ENCODE data around the gene BORCS6.

The BORCS6 gene

GRCh38 chr17:8210761-8211458 is 20.9 kb upstream of the BORCS6 start:
- DNase-seq = no peak

GRCh38 chr17:8209907-8210760 is 20.2 kb upstream of the BORCS6 start, which contains the start of gene AURKB:
Gene AURKB, minus strand, starts transcription at chr17:8210575. Its CDS starts 351 bp downstream, at chr17:8210224.
- DNase-seq = peak; percentile 96

- no peak for DNase-seq
These were observed 16.6 kb upstream of the BORCS6 start for GRCh38 chr17:8206536-8206935.

DNA sequence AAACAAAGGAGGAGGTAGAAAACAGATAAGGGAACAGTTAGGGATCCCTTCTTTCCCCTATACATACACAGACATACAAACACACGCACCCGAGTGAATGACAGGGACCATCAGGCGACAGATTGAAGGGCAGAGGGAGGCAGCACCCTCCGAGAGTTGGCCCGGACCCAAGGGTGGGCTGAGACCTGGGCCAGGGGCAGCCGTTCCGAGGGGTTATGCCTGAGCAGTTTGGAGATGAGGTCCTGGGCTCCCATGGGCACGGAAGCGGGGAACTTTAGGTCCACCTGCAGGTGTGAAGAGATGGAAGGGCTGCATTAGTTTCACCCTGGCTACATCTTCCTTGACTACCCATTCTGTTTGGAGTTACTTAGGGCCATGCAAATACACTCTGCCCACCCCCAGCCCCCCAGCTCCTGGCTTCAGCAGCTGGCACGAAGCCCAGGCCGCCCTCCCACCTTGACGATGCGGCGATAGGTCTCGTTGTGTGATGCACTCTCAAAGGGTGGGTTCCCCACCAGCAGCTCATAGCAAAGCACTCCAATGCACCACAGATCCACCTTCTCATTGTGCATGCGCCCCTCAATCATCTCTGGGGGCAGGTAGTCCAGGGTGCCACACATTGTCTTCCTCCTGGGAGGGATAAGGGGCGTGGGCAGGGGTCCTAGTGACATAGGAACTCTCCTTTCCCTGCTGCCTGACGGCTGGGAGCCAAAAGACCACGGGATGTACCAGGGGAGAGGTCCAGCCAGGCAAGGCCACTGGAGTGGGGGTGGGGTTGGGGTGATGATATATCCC is 15.0 kb upstream of the BORCS6 start:
- no peak for DNase-seq

GRCh38 chr17:8192070-8192815 is 2.3 kb upstream of the BORCS6 start:
- peak; percentile 56 to 91 for DNase-seq

GRCh38 chr17:8190506-8190905 is 526 bp upstream of the BORCS6 start:
- DNase-seq = no peak

GRCh38 chr17:8189041-8189710 is 804 bp downstream of the BORCS6 start:
- DNase-seq = no peak

GRCh38 chr17:8188263-8188839 is 1.6 kb downstream of the BORCS6 start:
- DNase-seq = no peak

DNA sequence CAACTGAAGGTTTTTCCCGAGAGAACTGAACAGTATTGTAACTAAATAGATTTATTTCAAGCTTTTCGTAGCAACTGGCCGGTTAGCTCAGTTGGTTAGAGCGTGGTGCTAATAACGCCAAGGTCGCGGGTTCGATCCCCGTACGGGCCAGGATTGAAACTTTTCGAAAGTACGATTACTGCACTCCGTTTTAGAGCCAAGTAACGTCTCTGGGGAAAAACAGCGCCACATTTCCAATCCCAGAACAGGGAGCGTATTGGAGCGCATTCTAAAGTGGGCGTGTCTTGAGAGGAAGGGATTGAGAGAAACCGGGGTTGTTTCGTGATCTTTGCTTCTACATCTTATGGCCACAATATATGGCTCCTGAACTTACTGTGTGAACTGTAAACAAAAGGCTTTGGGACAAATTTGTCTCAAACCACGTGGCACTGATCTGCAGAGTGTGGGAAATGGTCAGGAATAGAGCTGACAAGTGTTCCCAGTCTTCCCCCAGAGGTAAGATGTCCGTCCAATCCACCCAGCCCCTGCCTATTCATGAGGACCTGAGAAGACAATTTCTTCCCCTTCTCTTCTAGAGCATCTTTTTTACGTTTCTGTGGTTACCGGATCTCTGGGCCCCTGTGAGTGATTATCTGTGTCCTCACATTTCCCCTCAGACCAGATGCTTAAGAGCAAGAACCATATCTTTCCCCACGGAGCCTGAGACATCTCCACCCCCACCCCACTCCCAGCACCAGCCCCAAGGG is 2.3 kb downstream of the BORCS6 start:
- peak; percentile 95 to 98 for DNase-seq

DNA sequence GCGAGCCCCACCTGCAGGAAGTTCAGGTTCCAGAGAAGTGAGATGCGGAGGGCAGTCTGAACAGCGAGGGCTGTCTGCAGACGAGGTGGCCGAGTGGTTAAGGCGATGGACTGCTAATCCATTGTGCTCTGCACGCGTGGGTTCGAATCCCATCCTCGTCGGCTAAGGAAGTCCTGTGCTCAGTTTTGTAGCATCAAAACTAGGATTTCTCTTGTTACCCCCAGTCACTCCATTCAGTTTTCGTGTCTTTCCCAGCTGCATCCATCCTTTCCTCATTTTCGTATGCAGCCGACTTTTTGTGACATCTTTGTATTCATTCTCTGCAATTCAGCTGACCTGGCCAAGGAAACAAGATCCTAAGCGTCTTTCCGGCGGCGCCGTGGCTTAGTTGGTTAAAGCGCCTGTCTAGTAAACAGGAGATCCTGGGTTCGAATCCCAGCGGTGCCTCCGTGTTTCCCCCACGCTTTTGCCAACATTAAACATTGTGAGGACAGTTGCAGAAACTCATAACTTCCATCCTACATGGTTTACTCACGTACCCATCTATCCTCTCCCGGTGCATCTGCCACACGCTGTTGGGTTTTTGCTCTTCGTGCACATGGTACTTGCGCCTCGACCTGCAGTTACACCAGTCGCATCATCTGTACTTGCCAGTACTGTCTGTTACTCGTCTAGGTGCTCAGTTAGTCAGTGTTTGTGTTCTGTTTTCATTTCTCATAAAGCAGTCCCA is 3.0 kb downstream of the BORCS6 start:
- DNase-seq = peak; percentile 95 to 96

- peak in 1 of 2 experiments; percentile 88 for DNase-seq
These were observed 3.6 kb downstream of the BORCS6 start for GRCh38 chr17:8186446-8186786.

DNA sequence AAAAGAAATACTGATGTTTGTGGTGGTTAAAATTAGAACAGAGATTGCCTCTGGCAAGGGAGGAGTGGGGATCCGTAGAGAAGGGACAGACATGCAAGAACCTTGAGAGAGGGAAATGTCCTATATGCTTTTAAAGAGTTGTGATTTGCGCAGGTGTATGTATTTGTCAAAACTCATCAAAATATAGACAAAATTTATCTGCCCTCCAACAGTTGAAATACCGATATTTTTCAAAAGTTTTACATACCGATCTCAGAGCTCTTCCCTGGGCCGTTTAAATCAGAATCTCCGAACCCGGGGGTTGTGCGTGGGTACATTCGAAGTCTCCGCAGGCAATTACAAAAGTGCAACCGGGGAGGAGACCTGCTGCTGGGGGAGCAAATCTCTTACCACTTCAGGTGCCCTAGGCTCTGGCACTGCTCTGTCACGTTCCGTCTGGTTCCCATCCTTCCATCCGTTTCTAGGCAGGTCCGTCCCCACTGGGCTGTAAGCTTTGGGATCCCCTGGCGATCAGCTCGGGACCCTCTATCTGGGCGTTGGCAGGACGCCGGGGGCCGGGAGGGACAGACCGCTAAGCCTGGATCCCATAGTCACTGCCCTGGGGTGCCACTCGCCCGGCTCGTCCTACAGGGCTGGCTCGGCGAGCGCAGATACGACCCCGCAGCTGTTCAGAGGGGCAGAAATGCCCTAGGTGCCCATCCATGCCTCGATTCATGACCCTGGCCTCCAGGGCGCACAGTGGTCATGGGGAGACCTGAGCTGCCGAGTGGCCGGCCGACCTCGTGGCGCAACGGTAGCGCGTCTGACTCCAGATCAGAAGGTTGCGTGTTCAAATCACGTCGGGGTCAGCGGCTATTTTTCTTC is 4.2 kb downstream of the BORCS6 start:
- DNase-seq = peak; percentile 80 to 86

GRCh38 chr17:8176998-8177731 is 12.8 kb downstream of the BORCS6 start:
- DNase-seq = no peak

GRCh38 chr17:8176197-8176940 is 13.6 kb downstream of the BORCS6 start, which contains the start of gene TMEM107:
Gene TMEM107, minus strand, starts transcription at chr17:8176380. Its CDS starts 94 bp downstream, at chr17:8176286.
- DNase-seq = peak; percentile 50 to 85

DNA sequence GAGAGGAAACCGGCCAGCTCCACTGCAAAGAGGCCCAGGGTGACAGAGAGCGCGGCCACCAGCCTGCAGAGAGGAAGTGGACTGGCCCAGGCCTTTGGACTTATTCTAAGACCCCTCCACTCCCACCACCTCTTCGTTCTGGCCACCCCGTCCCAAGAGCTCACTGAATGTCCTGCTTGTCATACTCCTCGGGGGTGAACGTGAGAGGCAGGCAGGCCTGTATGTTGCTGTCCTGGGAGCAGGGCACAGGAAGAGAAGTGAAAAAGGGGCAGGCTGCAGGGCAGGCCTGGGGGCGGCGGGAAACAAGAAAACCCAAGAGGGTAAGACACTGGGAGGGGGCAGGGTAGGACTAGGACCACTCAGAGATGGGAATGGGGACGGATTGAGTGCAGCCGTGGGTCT is 14.2 kb downstream of the BORCS6 start:
- no peak for DNase-seq

GRCh38 chr17:8173871-8174322 is 16.1 kb downstream of the BORCS6 start:
- DNase-seq = no peak

Data from NCI-H446 (cell line).